SK-N-SH (cell line): Measurements from ENCODE around the gene RHBG. TPM values are rescaled to one million over a fixed set of nuclear protein-coding genes. Genes with fewer than 3 reads are reported as not detected.

ENCODE experiments used
- CTCF ChIA-PET: fragments of 300-600, 350-600 bp; formaldehyde crosslinking; extraction: SDS; loops from one replicate; lab custom pipeline; 2021; lab: Yijun Ruan, JAX
- POLR2A ChIA-PET: fragments of 350-600 bp; sonication (Branson Sonifier 250); formaldehyde crosslinking; extraction: SDS; loops from one replicate; lab custom pipeline; 2020; ENCODE audit warnings: antibody characterized with exemption, inconsistent platforms; lab: Yijun Ruan, JAX
- DNase-seq: peaks from one replicate; pipeline ENCODE4 v3.0.0; 2012
- H2AFZ ChIP-seq: fragments of 200-600 bp; sonication (generic); 2 replicates; pipeline ENCODE4 v1.8.1; 2016; ENCODE audit warnings: antibody characterized with exemption, mild to moderate bottlenecking, low read depth
- H3F3A ChIP-seq: fragments of 200-600 bp; sonication (generic); replicated peaks from 2 replicates; pipeline ENCODE3; 2016; ENCODE audit warnings: antibody characterized with exemption, mild to moderate bottlenecking; ENCODE audit not compliant: insufficient read depth
- H3K27ac ChIP-seq, 2 experiments: fragments of 200-500 bp in 1 of 2; fragments of 200-600 bp in 1 of 2; sonication (Bioruptor generic) in 1 of 2; sonication (generic), shearing (Covaris generic) in 1 of 2; 2 replicates each; pipeline versions ENCODE4 v1.5.1 to v1.6.1; 2014 to 2016; ENCODE audit warnings: low read depth in 2 of 2, inconsistent platforms in 1 of 2, low read length in 1 of 2, mild to moderate bottlenecking in 1 of 2, mixed read lengths in 1 of 2
- H3K27me3 ChIP-seq: fragments of 200-600 bp; sonication (generic), shearing (Covaris generic); 2 replicates; pipeline ENCODE4 v1.6.1; 2016; ENCODE audit warnings: mixed run types; ENCODE audit not compliant: insufficient read depth
- H3K36me3 ChIP-seq, 2 experiments: fragments of 200-500 bp in 1 of 2; fragments of 200-600 bp in 1 of 2; sonication (Bioruptor generic) in 1 of 2; sonication (generic) in 1 of 2; replicated peaks in 1 of 2; 2 replicates each; pipeline versions ENCODE3 to v1.5.1; 2014 to 2016; ENCODE audit warnings: low read length in 1 of 2, mild to moderate bottlenecking in 1 of 2; ENCODE audit not compliant: insufficient read depth in 2 of 2, control insufficient read depth in 1 of 2
- H3K4me1 ChIP-seq, 2 experiments: fragments of 200-500 bp in 1 of 2; fragments of 200-600 bp in 1 of 2; sonication (Bioruptor generic) in 1 of 2; sonication (generic), shearing (Covaris generic) in 1 of 2; 2 replicates each; pipeline versions ENCODE4 v1.5.1 to v1.6.1; 2014 to 2016; ENCODE audit warnings: low read depth in 1 of 2, low read length in 1 of 2, mixed run types in 1 of 2; ENCODE audit not compliant: insufficient read depth in 2 of 2, control insufficient read depth in 1 of 2
- H3K4me2 ChIP-seq: fragments of 200-600 bp; sonication (generic), shearing (Covaris generic); 2 replicates; pipeline ENCODE4 v1.6.1; 2017; ENCODE audit warnings: mixed run types
- H3K4me3 ChIP-seq, 2 experiments: fragments of 200-500 bp in 1 of 2; fragments of 200-600 bp in 1 of 2; sonication (Bioruptor generic) in 1 of 2; sonication (generic), shearing (Covaris generic) in 1 of 2; 2 replicates each; pipeline versions ENCODE4 v1.5.1 to v1.8.1; 2014 to 2016; ENCODE audit warnings: low read depth in 2 of 2, inconsistent platforms in 1 of 2, low read length in 1 of 2, mild to moderate bottlenecking in 1 of 2, mixed read lengths in 1 of 2, moderate library complexity in 1 of 2
- H3K79me2 ChIP-seq: fragments of 200-600 bp; sonication (generic); 2 replicates; pipeline ENCODE4 v1.8.1; 2017; ENCODE audit warnings: mild to moderate bottlenecking; ENCODE audit not compliant: insufficient read depth
- H3K9ac ChIP-seq: fragments of 200-600 bp; sonication (generic); 2 replicates; pipeline ENCODE4 v1.6.1; 2017; ENCODE audit warnings: mixed run types
- H3K9me2 ChIP-seq: fragments of 200-600 bp; sonication (generic); 2 replicates; pipeline ENCODE4 v1.6.1; 2017; ENCODE audit warnings: mixed run types
- H3K9me3 ChIP-seq: fragments of 200-600 bp; sonication (generic); 2 replicates; pipeline ENCODE4 v1.6.1; 2017; ENCODE audit warnings: mixed run types, mild to moderate bottlenecking, moderate library complexity
- H4K20me1 ChIP-seq: fragments of 200-600 bp; sonication (generic); 2 replicates; pipeline ENCODE4 v1.6.1; 2017; ENCODE audit warnings: mild to moderate bottlenecking, mixed run types; ENCODE audit not compliant: insufficient read depth
- ELF1 ChIP-seq: IDR thresholded peaks from 2 replicates; pipeline ENCODE4 v1.4.0; 2012
- EP300 ChIP-seq, 2 experiments: IDR thresholded peaks; 2 replicates each; pipeline versions ENCODE4 v1.4.0 to v1.6.1; 2012; ENCODE audit warnings: borderline replicate concordance in 1 of 2, low read depth in 1 of 2, low read length in 1 of 2
- FOXJ3 ChIP-seq: sonication (generic); formaldehyde crosslinking; IDR thresholded peaks from 2 replicates; pipeline ENCODE4 v1.5.1; 2020; ENCODE audit warnings: mild to moderate bottlenecking, missing genetic modification reagents
- JUND ChIP-seq: IDR thresholded peaks from 2 replicates; pipeline ENCODE4 v1.4.0; 2012
- MEF2A ChIP-seq: IDR thresholded peaks from 2 replicates; pipeline ENCODE4 v1.4.0; 2012; ENCODE audit warnings: low read depth, borderline replicate concordance
- NFIC ChIP-seq: IDR thresholded peaks from 2 replicates; pipeline ENCODE4 v1.4.0; 2012; ENCODE audit warnings: borderline replicate concordance
- NRF1 ChIP-seq: IDR thresholded peaks from 2 replicates; pipeline ENCODE4 v1.6.1; 2012; ENCODE audit warnings: low read depth, mild to moderate bottlenecking, low read length
- PBX3 ChIP-seq: IDR thresholded peaks from 2 replicates; pipeline ENCODE4; 2012
- POLR2AphosphoS5 ChIP-seq: IDR thresholded peaks from 2 replicates; pipeline ENCODE4 v1.6.1; 2012; ENCODE audit warnings: low read depth, low read length
- RAD21 ChIP-seq: IDR thresholded peaks from 2 replicates; pipeline ENCODE4 v1.6.1; 2012; ENCODE audit warnings: mild to moderate bottlenecking, low read length
- RCOR1 ChIP-seq: fragments of 150-350 bp; IDR thresholded peaks from 2 replicates; pipeline ENCODE4 v1.6.1; 2017; ENCODE audit warnings: antibody characterized with exemption, low read length
- RFX5 ChIP-seq: IDR thresholded peaks from 2 replicates; pipeline ENCODE4 v1.6.1; 2012; ENCODE audit warnings: mild to moderate bottlenecking, improper control_type of control experiment, low read length
- RXRA ChIP-seq: IDR thresholded peaks from 2 replicates; pipeline ENCODE4 v1.4.0; 2012; ENCODE audit warnings: low read depth, mild to moderate bottlenecking, borderline replicate concordance
- SIN3A ChIP-seq: IDR thresholded peaks from 2 replicates; pipeline ENCODE4 v1.6.1; 2012; ENCODE audit warnings: low read depth, mild to moderate bottlenecking, low read length, moderate library complexity, borderline replicate concordance
- SMC3 ChIP-seq: IDR thresholded peaks from 2 replicates; pipeline ENCODE4 v1.6.1; 2012; ENCODE audit warnings: low read depth, low read length, improper control_type of control experiment
- TCF12 ChIP-seq: IDR thresholded peaks from 2 replicates; pipeline ENCODE4 v1.4.0; 2012
- YY1 ChIP-seq: IDR thresholded peaks from 2 replicates; pipeline ENCODE4 v1.4.0; 2012; ENCODE audit warnings: low read depth, mild to moderate bottlenecking
- ZBTB33 ChIP-seq: IDR thresholded peaks from 2 replicates; pipeline ENCODE4 v1.4.0; 2012; ENCODE audit warnings: low read depth, borderline replicate concordance
- WGBS: methylation state at CpG from one replicate; pipeline ENCODE4 v1.1.6; 2017; ENCODE audit warnings: low lambda C conversion rate; 5-methylcytosine and 5-hydroxymethylcytosine counted together
- polyA plus RNA-seq, 3 experiments: library from polyadenylated mRNA; depleted of rRNA; stranded (reverse); fragments of >200 nt; gene quantifications; 2 replicates each; pipeline ENCODE4 v1.2.3, GENCODE V29; 2012
- TF ChIP-seq, protein P1 (sequence below): fragments of 150-350 bp; IDR thresholded peaks from 2 replicates; pipeline ENCODE4 v1.6.1; 2017; ENCODE audit warnings: antibody characterized with exemption, low read length, low read depth, borderline replicate concordance
- TF ChIP-seq, protein P2 (sequence below): IDR thresholded peaks from 2 replicates; pipeline ENCODE4 v1.6.1; 2012; ENCODE audit warnings: mild to moderate bottlenecking, low read depth, low read length, moderate library complexity

RHBG gene
- polyA plus RNA-seq, 1 of the 3 experiments (the other 2 are of a cell fraction): 0.18 TPM

- TF ChIP-seq SIN3A: no peak
- no peak for TF ChIP-seq NRF1
- no peak for TF ChIP-seq PBX3
- TF ChIP-seq RAD21: no peak
- no peak for TF ChIP-seq NFIC
- no peak for TF ChIP-seq TCF12
- TF ChIP-seq ZBTB33: no peak
- TF ChIP-seq RCOR1: no peak
- no peak for TF ChIP-seq MEF2A
- TF ChIP-seq, protein P1, sequence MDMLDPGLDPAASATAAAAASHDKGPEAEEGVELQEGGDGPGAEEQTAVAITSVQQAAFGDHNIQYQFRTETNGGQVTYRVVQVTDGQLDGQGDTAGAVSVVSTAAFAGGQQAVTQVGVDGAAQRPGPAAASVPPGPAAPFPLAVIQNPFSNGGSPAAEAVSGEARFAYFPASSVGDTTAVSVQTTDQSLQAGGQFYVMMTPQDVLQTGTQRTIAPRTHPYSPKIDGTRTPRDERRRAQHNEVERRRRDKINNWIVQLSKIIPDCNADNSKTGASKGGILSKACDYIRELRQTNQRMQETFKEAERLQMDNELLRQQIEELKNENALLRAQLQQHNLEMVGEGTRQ: no peak
- POLR2A ChIA-PET: no interaction called here
Measured at GRCh38 chr1:156407344-156407743, 38.3 kb downstream of the RHBG start.

GRCh38 chr1:156407760-156408159 is 38.7 kb downstream of the RHBG start:
- WGBS: 65% methylated on average over 10 of the region's 10 CpGs
- H3K27ac ChIP-seq: no peak overlapping the region
- no peaks in the 10 kb centered on the region for H3K9me2 ChIP-seq
- no peak overlapping the region for H3K4me2 ChIP-seq
- H3F3A ChIP-seq: no peaks in the 10 kb centered on the region
- H4K20me1 ChIP-seq: no peaks in the 10 kb centered on the region
- POLR2A ChIA-PET: no interaction called here
- no peak overlapping the region for H2AFZ ChIP-seq
- no peak overlapping the region for H3K4me3 ChIP-seq
- CTCF ChIA-PET: interaction anchor here (1.0 to 9.5 kb wide), 3 partner anchors 23 to 278 kb away, joined by 5 to 113 read pairs (median 25); no protein-coding TSS in a partner anchor
- H3K9me3 ChIP-seq: no peaks in the 10 kb centered on the region
- H3K79me2 ChIP-seq: no peaks in the 10 kb centered on the region
- H3K36me3 ChIP-seq: no peaks in the 10 kb centered on the region
- no peak overlapping the region for H3K9ac ChIP-seq
- H3K4me1 ChIP-seq: no peaks in the 10 kb centered on the region
- peaks cover 14% of the 10 kb centered on the region; the same call in 1 of the 2 replicates for H3K27me3 ChIP-seq
- DNase-seq: no peak
- no peak for TF ChIP-seq POLR2AphosphoS5
- TF ChIP-seq TCF12: no peak
- TF ChIP-seq ELF1: no peak
- no peak for TF ChIP-seq JUND
- no peak for TF ChIP-seq NRF1
- no peak for TF ChIP-seq FOXJ3 (CRISPR knock-in tag)
- no peak for TF ChIP-seq RFX5
- no peak for TF ChIP-seq SMC3
- no peak for TF ChIP-seq RCOR1
- TF ChIP-seq, protein P2, sequence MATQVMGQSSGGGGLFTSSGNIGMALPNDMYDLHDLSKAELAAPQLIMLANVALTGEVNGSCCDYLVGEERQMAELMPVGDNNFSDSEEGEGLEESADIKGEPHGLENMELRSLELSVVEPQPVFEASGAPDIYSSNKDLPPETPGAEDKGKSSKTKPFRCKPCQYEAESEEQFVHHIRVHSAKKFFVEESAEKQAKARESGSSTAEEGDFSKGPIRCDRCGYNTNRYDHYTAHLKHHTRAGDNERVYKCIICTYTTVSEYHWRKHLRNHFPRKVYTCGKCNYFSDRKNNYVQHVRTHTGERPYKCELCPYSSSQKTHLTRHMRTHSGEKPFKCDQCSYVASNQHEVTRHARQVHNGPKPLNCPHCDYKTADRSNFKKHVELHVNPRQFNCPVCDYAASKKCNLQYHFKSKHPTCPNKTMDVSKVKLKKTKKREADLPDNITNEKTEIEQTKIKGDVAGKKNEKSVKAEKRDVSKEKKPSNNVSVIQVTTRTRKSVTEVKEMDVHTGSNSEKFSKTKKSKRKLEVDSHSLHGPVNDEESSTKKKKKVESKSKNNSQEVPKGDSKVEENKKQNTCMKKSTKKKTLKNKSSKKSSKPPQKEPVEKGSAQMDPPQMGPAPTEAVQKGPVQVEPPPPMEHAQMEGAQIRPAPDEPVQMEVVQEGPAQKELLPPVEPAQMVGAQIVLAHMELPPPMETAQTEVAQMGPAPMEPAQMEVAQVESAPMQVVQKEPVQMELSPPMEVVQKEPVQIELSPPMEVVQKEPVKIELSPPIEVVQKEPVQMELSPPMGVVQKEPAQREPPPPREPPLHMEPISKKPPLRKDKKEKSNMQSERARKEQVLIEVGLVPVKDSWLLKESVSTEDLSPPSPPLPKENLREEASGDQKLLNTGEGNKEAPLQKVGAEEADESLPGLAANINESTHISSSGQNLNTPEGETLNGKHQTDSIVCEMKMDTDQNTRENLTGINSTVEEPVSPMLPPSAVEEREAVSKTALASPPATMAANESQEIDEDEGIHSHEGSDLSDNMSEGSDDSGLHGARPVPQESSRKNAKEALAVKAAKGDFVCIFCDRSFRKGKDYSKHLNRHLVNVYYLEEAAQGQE: no peak
- TF ChIP-seq EP300 (IDR thresholded peaks at IDR 0.05; ENCODE audit: borderline replicate concordance in 1 of 2, low read depth in 1 of 2, low read length in 1 of 2): no peak
- TF ChIP-seq RXRA: no peak
- no peak for TF ChIP-seq YY1

More at GRCh38 chr1:156407344-156407743, 38.3 kb downstream of the RHBG start:
- 75% methylated on average over 5 of the region's 6 CpGs for WGBS
- no peak overlapping the region for H3K4me3 ChIP-seq
- no peak overlapping the region for H3K27ac ChIP-seq
- H4K20me1 ChIP-seq: no peaks in the 10 kb centered on the region
- no peaks in the 10 kb centered on the region for H3K9me2 ChIP-seq
- H3K27me3 ChIP-seq: peaks cover 14% of the 10 kb centered on the region; the same call in 1 of the 2 replicates
- H3K79me2 ChIP-seq: no peaks in the 10 kb centered on the region
- no peaks in the 10 kb centered on the region for H3K36me3 ChIP-seq
- no peaks in the 10 kb centered on the region for H3K9me3 ChIP-seq
- H3K9ac ChIP-seq: no peak overlapping the region
- peak; percentile 59 for DNase-seq
- H2AFZ ChIP-seq: no peak overlapping the region
- H3F3A ChIP-seq: no peaks in the 10 kb centered on the region
- CTCF ChIA-PET: interaction anchor here (0.8 to 9.5 kb wide), 4 partner anchors 12 to 277 kb away, joined by 4 to 113 read pairs (median 15); no protein-coding TSS in a partner anchor
- no peak overlapping the region for H3K4me2 ChIP-seq
- no peaks in the 10 kb centered on the region for H3K4me1 ChIP-seq
